KMS-11 (cell line): Measurements from ENCODE around the gene RAB9A.
A peak's percentile ranks its signal among the peaks of the same experiment; 100 is the strongest.

Source experiments
- H2AFZ ChIP-seq: fragments of 200-600 bp; sonication (generic); 2 replicates; pipeline ENCODE4 v1.6.1; 2016; ENCODE audit warnings: antibody characterized with exemption, mixed run types, low read depth
- H3K27ac ChIP-seq: fragments of 200-600 bp; sonication (generic); 2 replicates; pipeline ENCODE4 v1.6.1; 2016; ENCODE audit warnings: mild to moderate bottlenecking, mixed run types
- H3K27me3 ChIP-seq: fragments of 200-600 bp; sonication (generic); 2 replicates; pipeline ENCODE4 v1.6.1; 2017; ENCODE audit warnings: mild to moderate bottlenecking, low read depth, mixed run types, moderate library complexity; ENCODE audit not compliant: insufficient read depth
- H3K36me3 ChIP-seq: fragments of 200-600 bp; sonication (generic); 2 replicates; pipeline ENCODE4 v1.6.1; 2017; ENCODE audit warnings: mild to moderate bottlenecking, mixed run types; ENCODE audit not compliant: insufficient read depth
- H3K4me1 ChIP-seq: fragments of 200-600 bp; sonication (generic); 2 replicates; pipeline ENCODE4 v1.6.1; 2016; ENCODE audit warnings: mild to moderate bottlenecking, low read depth, mixed run types; ENCODE audit not compliant: poor library complexity, severe bottlenecking
- H3K4me2 ChIP-seq: fragments of 200-600 bp; sonication (generic); 2 replicates; pipeline ENCODE4 v1.7.0; 2016; ENCODE audit warnings: mild to moderate bottlenecking, mixed run types
- H3K4me3 ChIP-seq: fragments of 200-600 bp; sonication (generic); IDR thresholded peaks from 2 replicates; pipeline ENCODE4 v1.6.1; 2017; ENCODE audit warnings: low read depth, low read length, mixed read lengths; ENCODE audit not compliant: insufficient read depth
- H3K79me2 ChIP-seq: fragments of 200-600 bp; sonication (generic); 2 replicates; pipeline ENCODE4 v1.6.1; 2016; ENCODE audit warnings: low read depth, mixed run types; ENCODE audit not compliant: insufficient read depth
- H3K9ac ChIP-seq: fragments of 200-600 bp; sonication (generic); 2 replicates; pipeline ENCODE4 v1.6.1; 2016; ENCODE audit warnings: mild to moderate bottlenecking, mixed run types
- H4K20me1 ChIP-seq: fragments of 200-600 bp; sonication (generic); 2 replicates; pipeline ENCODE4 v1.6.1; 2016; ENCODE audit warnings: mild to moderate bottlenecking, mixed run types; ENCODE audit not compliant: insufficient read depth
- TF ChIP-seq, protein P1 (sequence below): fragments of 200-600 bp; sonication (generic); conservative IDR thresholded peaks from 2 replicates; pipeline ENCODE4 v1.6.1; 2017; ENCODE audit warnings: low read depth, mild to moderate bottlenecking, antibody characterized with exemption, low read length, moderate library complexity, mixed read lengths

The RAB9A gene

DNA sequence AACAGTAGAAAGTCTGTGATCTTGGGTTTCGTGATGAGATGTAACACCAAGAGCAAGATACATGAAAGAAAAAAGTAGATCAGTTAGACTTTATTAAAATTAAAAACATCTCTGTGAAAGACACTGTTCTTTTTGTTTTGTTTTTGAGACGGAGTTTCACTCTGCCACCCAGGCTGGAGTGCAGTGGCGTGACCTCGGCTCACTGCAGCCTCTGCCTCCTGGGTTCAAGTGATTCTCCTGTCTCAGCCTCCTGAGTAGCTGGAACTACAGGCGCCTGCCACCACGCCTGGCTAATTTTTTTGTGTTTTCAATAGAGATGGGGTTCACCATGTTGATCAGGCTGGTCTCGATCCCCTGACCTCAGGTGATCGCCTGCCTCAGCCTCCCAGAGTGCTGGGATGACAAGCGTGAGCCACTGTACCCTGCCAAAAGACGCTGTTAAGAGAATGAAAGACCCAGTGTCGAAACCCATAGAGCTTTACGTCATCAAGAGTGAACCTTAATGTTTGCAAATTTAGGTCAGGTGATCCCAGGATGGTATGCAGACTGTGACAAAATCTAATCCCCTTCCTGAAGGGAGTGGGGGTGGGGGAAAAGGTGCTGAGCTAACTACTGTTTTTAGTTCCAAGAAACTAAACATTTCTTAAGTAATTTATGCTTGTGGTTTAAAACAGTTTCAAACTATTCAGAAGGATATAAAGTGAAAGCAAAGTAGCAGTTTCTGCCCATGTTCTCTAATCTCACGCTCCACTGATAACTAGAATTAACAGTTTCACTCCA lies 53.7 kb downstream of the RAB9A start:
- peaks cover 46% of the 10 kb centered on the region for H3K4me1 ChIP-seq
- no peak overlapping the region for H3K4me3 ChIP-seq
- peak overlapping the region; percentile 74 for H3K27ac ChIP-seq
- peak overlapping the region; percentile 29; the same call in 1 of the 2 replicates for H3K9ac ChIP-seq
- peak overlapping the region; percentile 81 for H3K4me2 ChIP-seq
- no peaks in the 10 kb centered on the region for H3K36me3 ChIP-seq
- H3K27me3 ChIP-seq, result no peaks in the 10 kb centered on the region
- TF ChIP-seq, protein P1, sequence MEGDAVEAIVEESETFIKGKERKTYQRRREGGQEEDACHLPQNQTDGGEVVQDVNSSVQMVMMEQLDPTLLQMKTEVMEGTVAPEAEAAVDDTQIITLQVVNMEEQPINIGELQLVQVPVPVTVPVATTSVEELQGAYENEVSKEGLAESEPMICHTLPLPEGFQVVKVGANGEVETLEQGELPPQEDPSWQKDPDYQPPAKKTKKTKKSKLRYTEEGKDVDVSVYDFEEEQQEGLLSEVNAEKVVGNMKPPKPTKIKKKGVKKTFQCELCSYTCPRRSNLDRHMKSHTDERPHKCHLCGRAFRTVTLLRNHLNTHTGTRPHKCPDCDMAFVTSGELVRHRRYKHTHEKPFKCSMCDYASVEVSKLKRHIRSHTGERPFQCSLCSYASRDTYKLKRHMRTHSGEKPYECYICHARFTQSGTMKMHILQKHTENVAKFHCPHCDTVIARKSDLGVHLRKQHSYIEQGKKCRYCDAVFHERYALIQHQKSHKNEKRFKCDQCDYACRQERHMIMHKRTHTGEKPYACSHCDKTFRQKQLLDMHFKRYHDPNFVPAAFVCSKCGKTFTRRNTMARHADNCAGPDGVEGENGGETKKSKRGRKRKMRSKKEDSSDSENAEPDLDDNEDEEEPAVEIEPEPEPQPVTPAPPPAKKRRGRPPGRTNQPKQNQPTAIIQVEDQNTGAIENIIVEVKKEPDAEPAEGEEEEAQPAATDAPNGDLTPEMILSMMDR, result no peak
- no peak overlapping the region for H2AFZ ChIP-seq
- H4K20me1 ChIP-seq, result no peaks in the 10 kb centered on the region
- no peaks in the 10 kb centered on the region for H3K79me2 ChIP-seq

- H3K4me3 ChIP-seq, result no peak overlapping the region
- H3K27ac ChIP-seq, result no peak overlapping the region
- H4K20me1 ChIP-seq, result no peaks in the 10 kb centered on the region
- no peaks in the 10 kb centered on the region for H3K27me3 ChIP-seq
- TF ChIP-seq, protein P1, result peak; percentile 47
- no peak overlapping the region for H3K4me2 ChIP-seq
- H2AFZ ChIP-seq, result no peak overlapping the region
- H3K79me2 ChIP-seq, result no peaks in the 10 kb centered on the region
- no peak overlapping the region for H3K9ac ChIP-seq
- no peaks in the 10 kb centered on the region for H3K36me3 ChIP-seq
- H3K4me1 ChIP-seq, result peaks cover 60% of the 10 kb centered on the region
Observed at GRCh38 chrX:13747836-13748235, 58.9 kb downstream of the RAB9A start.

- Histone ChIP-seq H3K27ac (no peak overlapping the region), H4K20me1 (no peaks in the 10 kb centered on the region), H2AFZ (no peak overlapping the region), H3K36me3 (no peaks in the 10 kb centered on the region), H3K79me2 (no peaks in the 10 kb centered on the region), H3K9ac (no peak overlapping the region), H3K4me3 (no peak overlapping the region), H3K27me3 (no peaks in the 10 kb centered on the region), H3K4me1 (peaks cover 59% of the 10 kb centered on the region), H3K4me2 (no peak overlapping the region)
- TF ChIP-seq, protein P1, result no peak
Observed at GRCh38 chrX:13748486-13748885, 59.6 kb downstream of the RAB9A start.

GRCh38 chrX:13750204-13750603 lies 61.3 kb downstream of the RAB9A start:
- H3K4me2 ChIP-seq, result peak overlapping the region; percentile 27; the same call in 1 of the 2 replicates
- H3K4me3 ChIP-seq, result no peak overlapping the region
- no peak overlapping the region for H3K9ac ChIP-seq
- no peaks in the 10 kb centered on the region for H3K27me3 ChIP-seq
- H2AFZ ChIP-seq, result no peak overlapping the region
- H3K79me2 ChIP-seq, result no peaks in the 10 kb centered on the region
- H3K27ac ChIP-seq, result peak overlapping the region; percentile 21; the same call in 1 of the 2 replicates
- TF ChIP-seq, protein P1, result peak; percentile 66
- H3K4me1 ChIP-seq, result peaks cover 47% of the 10 kb centered on the region
- H3K36me3 ChIP-seq, result no peaks in the 10 kb centered on the region
- H4K20me1 ChIP-seq, result no peaks in the 10 kb centered on the region
